Rectal smooth muscle tissue (tissue), 1 donor: ENCODE data around the gene LIMA1.
"Not testable (repeated sequence)": the region's sequence is repeated elsewhere in the genome, so short reads cannot be mapped to it uniquely, and the experiment has no call there.

Source experiments
- H3K27ac ChIP-seq: one replicate; pipeline ENCODE4 v1.7.0; 2013; ENCODE audit warnings: low read depth, low read length, inconsistent platforms
- H3K27me3 ChIP-seq: one replicate; pipeline ENCODE4 v1.7.0; 2013; ENCODE audit warnings: low read length; ENCODE audit not compliant: control insufficient read depth, insufficient read depth
- H3K36me3 ChIP-seq: one replicate; pipeline ENCODE4 v1.7.0; 2013; ENCODE audit warnings: low read length; ENCODE audit not compliant: control insufficient read depth, insufficient read depth
- H3K4me1 ChIP-seq: one replicate; pipeline ENCODE4 v1.7.0; 2013; ENCODE audit warnings: low read length; ENCODE audit not compliant: control insufficient read depth, insufficient read depth
- H3K4me3 ChIP-seq: one replicate; pipeline ENCODE4 v1.7.0; 2013; ENCODE audit warnings: low read length
- H3K9ac ChIP-seq: one replicate; pipeline ENCODE4 v1.7.0; 2013; ENCODE audit warnings: low read length

Gene LIMA1

DNA sequence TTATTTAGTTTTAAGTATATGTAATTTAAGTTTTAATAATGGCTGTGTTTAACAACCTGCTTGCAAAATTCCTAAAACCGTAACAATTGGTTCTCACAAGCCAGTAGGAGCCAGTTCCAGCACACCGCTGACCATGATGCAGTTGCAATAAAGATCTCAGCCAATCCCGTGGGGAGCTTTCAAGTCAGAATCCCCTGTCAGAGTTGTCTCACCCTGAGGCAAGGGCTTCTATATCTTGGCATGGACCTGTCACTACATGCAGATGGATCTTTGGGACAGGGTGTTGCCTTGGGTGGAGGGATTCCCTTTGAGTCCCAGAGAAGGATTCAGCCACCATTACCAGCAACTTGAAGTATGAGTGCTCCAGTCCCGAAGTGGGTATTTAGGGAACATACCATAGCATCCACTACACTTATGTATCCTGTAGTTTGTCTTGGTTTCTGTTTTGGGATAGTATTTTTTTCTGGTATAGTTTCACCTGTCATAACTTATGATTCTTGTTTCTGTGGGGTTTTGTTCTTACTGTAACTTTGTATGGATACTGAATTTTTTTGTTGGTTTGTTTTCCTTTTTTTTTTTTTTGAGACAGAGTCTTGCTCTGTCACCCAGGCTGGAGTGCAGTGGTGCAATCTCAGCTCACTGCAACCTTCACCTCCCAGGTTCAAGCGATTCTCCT is 30.1 kb upstream of the LIMA1 start:
- Histone ChIP-seq H3K4me3 (no peak overlapping the region), H3K27ac (no peak overlapping the region), H3K9ac (no peak overlapping the region), H3K4me1 (no peaks in the 10 kb centered on the region), H3K27me3 (no peaks in the 10 kb centered on the region), H3K36me3 (no peaks in the 10 kb centered on the region)

DNA sequence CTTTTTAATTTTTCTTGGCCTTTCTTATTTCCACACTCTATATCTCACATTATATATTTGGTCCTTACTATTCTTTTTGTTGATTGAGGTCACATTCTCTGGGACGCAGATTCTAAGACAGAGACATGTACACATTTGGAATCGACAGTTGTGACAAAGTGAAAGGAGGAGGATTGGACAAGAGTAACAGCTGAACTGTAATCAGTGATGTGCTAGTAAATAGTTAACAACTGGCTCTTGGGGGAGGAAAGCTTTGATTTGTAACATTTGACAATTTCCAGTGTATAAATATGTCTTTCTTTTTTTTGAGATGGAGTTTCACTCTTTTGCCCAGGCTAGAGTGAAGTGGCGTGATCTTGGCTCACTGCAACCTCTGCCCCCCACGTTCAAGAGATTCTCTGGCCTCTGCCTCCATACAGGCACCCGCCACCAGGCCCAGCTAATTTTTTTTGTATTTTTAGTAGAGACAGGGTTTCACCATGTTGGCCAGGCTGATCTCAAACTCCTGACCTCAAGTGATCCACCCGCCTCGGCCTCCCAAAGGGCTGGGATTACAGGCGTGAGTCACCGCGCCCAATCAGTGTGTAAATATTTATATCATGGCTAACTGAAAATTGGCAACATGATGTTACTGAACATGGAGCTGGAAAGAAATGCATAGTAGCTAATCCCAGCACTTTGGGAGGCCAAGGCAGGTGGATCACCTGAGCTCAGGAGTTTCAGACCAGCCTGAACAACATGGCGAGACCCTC is 28.7 kb upstream of the LIMA1 start:
- H3K4me1 ChIP-seq, H3K27ac ChIP-seq, H3K9ac ChIP-seq, H3K27me3 ChIP-seq, H3K36me3 ChIP-seq, H3K4me3 ChIP-seq: not testable (repeated sequence)

DNA sequence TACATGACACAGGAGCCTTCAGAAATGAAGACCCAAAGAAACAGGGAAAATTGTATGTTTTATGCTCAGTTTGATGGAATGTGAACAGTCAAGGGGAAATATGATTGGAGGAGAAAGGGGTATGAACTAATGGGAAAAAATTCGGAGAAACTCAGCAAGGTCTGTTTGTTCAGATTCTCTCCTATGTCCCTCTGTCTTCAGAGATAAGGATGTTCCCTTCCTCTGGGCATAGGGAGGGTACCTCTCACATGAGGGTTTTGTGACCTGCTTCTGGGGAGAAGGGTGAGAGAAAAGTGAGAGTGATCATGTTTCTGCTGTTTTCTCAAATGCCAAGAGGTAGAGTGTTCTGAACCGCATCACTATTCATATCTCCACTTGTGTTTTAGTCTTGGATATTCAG is 26.6 kb upstream of the LIMA1 start:
- no peak overlapping the region for H3K4me3 ChIP-seq
- H3K27ac ChIP-seq = no peak overlapping the region
- H3K36me3 ChIP-seq = no peaks in the 10 kb centered on the region
- H3K4me1 ChIP-seq = no peaks in the 10 kb centered on the region
- H3K27me3 ChIP-seq = no peaks in the 10 kb centered on the region
- H3K9ac ChIP-seq = no peak overlapping the region

DNA sequence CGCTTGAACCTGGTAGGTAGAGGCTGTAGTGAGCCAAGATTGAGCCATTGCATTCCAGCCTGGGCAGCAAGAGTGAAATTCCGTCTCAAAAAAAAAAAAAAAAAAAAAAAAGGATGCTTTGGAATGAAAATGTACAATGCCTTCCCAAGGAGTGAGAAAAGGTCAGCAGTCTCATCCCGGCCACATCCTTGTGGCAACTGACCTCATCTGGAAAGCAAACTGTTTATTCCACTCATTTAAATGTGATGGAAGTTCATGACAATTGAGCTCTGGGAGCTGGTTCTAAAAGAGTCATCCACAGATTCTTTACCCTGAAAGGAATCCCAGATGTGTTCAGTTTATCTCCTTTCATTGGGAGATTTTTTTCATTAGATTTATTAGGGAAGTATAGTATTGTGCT is 19.4 kb upstream of the LIMA1 start:
- Histone ChIP-seq H3K27me3 (no peaks in the 10 kb centered on the region), H3K36me3 (no peaks in the 10 kb centered on the region), H3K27ac (no peak overlapping the region), H3K4me1 (no peaks in the 10 kb centered on the region), H3K4me3 (no peak overlapping the region), H3K9ac (no peak overlapping the region)

DNA sequence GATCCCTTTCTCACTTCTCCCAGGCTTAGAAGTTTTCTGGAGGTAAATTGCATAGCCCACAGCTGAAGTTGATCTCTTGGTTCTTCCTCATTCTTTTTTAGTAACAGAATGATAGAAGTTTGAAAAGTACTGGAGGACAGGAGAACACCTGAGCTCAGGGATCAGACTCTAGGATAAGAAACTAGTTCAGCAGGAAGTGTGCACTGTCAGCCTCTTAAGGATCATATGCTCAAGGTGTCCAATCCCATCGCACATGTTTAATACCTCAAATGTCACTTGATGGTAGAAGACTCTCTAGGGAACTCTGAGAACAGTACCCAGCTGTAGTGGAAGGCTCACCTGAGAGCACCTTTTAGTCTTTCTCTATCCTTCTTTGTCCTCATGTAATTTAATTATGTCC is 14.7 kb upstream of the LIMA1 start:
- Histone ChIP-seq H3K9ac (no peak overlapping the region), H3K27ac (no peak overlapping the region), H3K4me3 (no peak overlapping the region), H3K4me1 (no peaks in the 10 kb centered on the region), H3K36me3 (no peaks in the 10 kb centered on the region), H3K27me3 (no peaks in the 10 kb centered on the region)

DNA sequence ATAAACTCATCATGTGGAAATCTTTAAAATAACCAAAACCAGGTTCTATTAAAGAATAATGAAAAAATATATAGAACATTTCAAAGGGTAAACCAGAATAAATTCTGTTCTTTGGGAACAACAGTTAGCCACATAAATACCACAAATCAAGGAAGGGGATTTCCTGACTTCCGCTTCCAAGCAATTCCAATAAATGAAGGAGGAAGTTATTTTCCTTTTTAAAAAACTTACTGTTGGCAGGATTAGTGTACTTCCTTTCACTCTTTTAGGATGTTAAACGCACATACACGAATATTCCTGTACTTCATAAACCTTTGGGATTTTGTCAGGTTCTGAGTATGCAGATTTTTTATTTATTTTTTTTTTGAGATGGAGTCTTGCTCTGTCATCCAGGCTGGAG is 13.7 kb upstream of the LIMA1 start:
- no peak overlapping the region for H3K4me3 ChIP-seq
- no peak overlapping the region for H3K9ac ChIP-seq
- H3K27ac ChIP-seq = no peak overlapping the region
- no peaks in the 10 kb centered on the region for H3K4me1 ChIP-seq
- H3K27me3 ChIP-seq = no peaks in the 10 kb centered on the region
- H3K36me3 ChIP-seq = no peaks in the 10 kb centered on the region

DNA sequence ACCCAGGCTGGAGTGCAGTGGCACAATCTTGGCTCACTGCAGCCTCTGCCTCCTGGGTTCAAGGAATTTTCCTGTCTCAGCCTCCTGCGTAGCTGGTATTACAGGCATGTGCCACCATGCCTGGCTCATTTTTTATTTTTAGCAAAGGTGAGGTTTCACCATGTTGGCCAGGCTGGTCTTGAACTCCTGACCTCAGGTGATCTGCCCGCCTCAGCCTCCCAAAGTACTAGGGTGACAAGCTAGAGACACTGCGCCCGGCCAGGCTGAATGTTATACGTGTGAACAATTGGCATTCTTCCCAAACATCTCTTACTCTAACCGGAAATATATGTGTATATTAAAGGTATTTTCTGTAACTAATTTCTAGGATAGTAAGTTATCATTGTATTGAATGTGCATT is 13.2 kb upstream of the LIMA1 start:
- Histone ChIP-seq H3K27me3 (no peaks in the 10 kb centered on the region), H3K9ac (no peak overlapping the region), H3K4me1 (no peaks in the 10 kb centered on the region), H3K36me3 (no peaks in the 10 kb centered on the region), H3K4me3 (no peak overlapping the region), H3K27ac (no peak overlapping the region)

DNA sequence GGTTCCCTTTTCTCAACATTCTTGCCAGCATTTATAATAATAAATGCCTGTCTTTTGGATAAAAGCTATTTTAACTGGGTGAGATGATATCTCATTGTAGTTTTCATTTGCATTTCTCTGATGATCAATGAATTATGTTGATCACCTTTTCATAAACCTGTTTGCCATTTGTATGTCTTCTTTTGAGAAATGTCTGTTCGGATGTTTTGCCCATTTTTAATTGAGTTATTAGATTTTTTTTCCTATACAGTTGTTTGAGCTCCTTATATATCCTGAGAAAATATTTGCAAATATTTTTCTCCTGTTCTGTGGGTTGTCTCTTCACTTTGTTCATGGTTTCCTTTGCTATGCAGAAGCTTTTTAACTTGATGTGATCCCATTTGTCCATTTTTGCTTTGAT is 8.1 kb upstream of the LIMA1 start:
- H3K36me3 ChIP-seq = no peaks in the 10 kb centered on the region
- H3K27me3 ChIP-seq = no peaks in the 10 kb centered on the region
- no peak overlapping the region for H3K9ac ChIP-seq
- no peak overlapping the region for H3K4me3 ChIP-seq
- H3K4me1 ChIP-seq = no peaks in the 10 kb centered on the region
- no peak overlapping the region for H3K27ac ChIP-seq

DNA sequence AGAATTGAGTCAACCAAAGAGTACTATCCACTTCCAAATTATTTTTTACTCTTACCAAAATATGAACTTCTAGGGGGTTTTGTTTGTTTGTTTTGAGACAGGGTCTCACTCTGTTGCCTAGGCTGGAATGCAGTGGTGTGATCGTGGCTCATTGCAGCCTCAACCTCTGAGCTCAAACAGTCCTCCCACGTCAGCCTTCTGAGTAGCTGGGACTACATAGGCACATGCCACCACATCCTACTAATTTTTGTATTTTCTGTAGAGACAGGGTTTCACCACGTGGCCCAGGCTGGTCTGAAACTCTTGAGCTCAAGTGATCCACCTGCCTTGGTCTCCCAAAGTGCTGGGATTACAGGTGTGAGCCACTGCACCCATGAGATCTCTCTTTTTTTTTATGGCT is 7.4 kb upstream of the LIMA1 start:
- H3K9ac ChIP-seq, H3K27ac ChIP-seq, H3K4me3 ChIP-seq, H3K4me1 ChIP-seq, H3K27me3 ChIP-seq, H3K36me3 ChIP-seq: not testable (repeated sequence)

DNA sequence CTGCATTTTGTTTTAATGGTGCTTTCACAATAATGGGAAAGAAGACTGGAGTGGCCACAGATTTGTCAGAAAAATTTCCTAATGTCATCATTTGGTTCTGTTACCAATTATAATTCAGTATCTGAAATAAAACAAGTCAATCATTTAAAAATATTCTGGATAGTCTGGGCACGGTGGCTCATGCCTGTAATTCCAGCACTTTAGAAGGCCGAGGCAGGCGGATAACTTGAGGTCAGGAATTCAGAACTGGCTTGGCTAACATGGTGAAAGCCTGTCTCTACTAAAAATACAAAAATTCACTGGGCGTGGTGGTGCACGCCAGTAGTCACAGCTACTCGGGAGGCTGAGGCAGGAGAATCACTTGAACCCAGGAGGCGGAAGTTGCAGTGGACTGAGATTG is 4.0 kb upstream of the LIMA1 start:
- H3K36me3 ChIP-seq = no peaks in the 10 kb centered on the region
- no peak overlapping the region for H3K9ac ChIP-seq
- H3K4me3 ChIP-seq = no peak overlapping the region
- H3K27me3 ChIP-seq = no peaks in the 10 kb centered on the region
- H3K27ac ChIP-seq = no peak overlapping the region
- H3K4me1 ChIP-seq = peaks cover 5% of the 10 kb centered on the region

DNA sequence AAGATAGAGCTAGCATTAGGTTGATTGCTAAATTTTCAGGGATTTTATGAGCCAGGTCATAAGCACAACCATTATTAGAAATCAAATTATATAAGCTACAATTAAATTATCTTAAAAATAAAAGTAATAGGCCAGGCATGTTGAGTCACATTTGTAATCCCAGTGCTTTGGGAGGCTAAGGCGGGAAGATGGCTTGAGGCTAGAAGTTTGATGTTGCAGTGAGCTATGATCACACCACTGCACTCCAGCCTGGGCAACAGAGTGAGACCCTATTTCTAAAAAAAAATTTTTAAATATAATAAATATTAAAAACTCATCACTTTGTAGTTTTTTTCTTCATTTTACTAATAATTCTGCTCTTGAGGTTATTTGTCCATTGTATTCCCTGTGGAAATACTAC is 1.9 kb upstream of the LIMA1 start:
- no peak overlapping the region for H3K9ac ChIP-seq
- no peak overlapping the region for H3K4me3 ChIP-seq
- H3K27me3 ChIP-seq = no peaks in the 10 kb centered on the region
- H3K36me3 ChIP-seq = no peaks in the 10 kb centered on the region
- H3K27ac ChIP-seq = no peak overlapping the region
- peaks cover 5% of the 10 kb centered on the region for H3K4me1 ChIP-seq

DNA sequence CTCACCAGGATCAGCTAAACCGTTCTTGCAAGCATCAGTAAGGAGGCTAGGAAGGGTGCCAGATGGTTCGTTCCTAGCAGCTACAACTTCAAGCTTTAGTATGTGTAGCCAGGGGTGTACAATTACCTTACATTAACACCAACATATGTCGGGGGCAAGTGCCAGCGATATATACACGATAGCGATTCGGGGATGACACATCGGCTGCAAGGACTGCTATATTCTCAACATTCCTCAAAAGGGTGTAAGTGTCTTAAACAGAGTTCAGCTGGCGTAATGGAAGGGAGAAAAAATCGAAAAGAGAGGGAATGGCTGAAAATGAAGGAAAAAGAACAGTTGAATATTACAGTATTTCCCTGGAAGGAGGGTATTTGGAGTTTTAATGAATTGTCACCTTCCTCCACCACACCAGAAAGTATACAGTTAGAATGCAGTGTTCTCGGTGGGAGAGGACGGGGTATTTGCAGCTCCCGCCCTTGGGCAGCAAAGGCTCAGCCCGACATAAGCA is 545 bp downstream of the LIMA1 start:
- H3K36me3 ChIP-seq = no peaks in the 10 kb centered on the region
- H3K27ac ChIP-seq = peak overlapping the region; percentile 49
- H3K27me3 ChIP-seq = no peaks in the 10 kb centered on the region
- H3K4me1 ChIP-seq = peaks cover 5% of the 10 kb centered on the region
- H3K4me3 ChIP-seq = peak overlapping the region; percentile 96
- peak overlapping the region; percentile 81 for H3K9ac ChIP-seq

DNA sequence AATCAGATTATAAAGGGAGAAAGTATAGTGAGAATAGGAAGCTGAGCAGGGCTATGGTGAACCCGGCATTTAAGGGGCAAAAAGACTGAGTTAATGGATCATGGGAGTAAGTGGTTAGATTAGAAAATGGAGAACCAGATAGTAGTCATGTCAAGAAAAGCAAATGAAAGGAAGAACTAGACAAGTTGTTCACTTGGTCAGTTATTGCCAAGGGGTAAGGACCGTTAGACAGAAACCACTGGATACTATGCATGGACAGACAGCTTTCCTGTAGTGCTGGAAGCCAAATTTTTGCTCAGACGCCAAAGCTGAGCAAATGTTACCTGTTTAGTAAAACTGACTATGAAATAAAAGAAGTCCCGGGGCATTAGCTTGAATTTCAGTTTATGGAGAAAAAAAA is 3.8 kb downstream of the LIMA1 start:
- no peaks in the 10 kb centered on the region for H3K36me3 ChIP-seq
- no peak overlapping the region for H3K4me3 ChIP-seq
- H3K27me3 ChIP-seq = no peaks in the 10 kb centered on the region
- H3K4me1 ChIP-seq = peaks cover 5% of the 10 kb centered on the region
- H3K9ac ChIP-seq = no peak overlapping the region
- no peak overlapping the region for H3K27ac ChIP-seq
